NAMALWA (cell line): ENCODE data around the gene CHRNG.

Experiments used
- DNase-seq: peaks from one replicate; pipeline ENCODE4 v3.0.0-alpha.2; 2015; ENCODE audit warnings: low spot score

CHRNG gene

GRCh38 chr2:232506709-232507108, 32.8 kb upstream of the CHRNG start:
- DNase-seq, result no peak

DNA sequence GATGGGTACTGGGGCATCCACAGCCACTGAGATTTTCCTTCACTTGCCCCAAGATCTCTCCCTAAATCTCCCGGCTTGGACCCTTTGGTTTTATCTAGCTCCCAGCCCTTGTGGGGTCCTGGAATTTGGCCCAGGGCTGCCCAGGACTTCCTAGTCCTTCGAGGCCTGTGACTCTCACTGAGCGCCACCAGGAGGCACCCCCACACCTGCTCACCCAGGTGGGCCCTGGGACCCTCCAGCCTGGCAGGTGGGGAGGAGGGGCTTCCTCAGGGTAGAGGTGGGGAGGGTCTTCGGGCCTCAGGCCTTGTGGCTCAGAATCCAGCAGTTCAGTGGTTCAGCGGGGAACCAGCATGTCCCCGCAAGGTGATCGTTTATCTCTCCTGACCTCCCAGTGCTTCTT, 31.2 kb upstream of the CHRNG start:
- no peak for DNase-seq

DNA sequence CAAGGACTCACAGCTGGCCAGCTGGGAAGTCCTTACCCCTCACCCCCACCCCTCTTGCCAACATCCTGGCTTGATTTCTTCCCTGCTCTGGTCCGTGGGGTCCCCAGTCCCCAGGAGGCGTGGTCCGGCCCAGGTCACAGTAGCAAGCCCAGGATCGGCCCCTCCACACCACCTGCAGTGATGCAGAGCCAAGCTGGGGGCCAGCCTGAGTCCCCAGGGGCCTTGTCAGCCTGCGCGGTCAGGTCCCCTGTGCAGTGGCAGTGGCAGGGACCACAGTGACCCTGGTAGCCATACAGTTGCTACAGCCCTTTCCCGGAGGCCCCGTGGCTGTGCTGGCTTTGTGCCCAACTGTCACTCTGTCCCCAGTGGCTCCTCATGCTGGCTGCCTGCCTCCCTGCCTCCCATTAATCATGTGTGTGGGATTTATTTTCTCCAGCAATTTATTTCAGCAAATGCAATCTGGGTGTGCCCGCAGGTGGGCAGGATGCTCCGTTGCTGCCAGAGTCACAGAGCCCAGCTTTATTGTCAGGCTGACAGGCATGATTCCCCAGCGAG, 28.1 kb upstream of the CHRNG start:
- no peak for DNase-seq

DNA sequence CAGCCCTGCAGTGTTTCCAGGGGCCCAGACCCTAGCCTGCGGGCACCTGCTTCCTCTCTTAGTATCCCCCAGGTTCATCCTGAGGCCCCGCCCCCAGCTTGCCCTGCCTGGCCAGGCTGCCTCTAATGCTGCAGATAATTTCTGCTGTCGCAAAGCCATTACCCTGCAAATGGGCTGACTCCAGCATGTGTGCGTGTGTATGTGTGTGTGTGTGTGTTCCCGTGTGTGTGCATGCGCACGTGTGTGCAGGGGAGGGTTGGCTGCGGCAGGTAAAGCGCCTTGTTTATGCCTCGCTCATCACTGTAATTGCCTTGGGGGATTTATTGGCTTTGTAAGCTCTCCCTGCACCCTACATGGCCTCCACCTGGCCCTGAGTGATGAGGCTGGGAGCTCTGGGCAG, 26.9 kb upstream of the CHRNG start:
- DNase-seq, result no peak

- DNase-seq, result no peak
These were observed 26.1 kb upstream of the CHRNG start for GRCh38 chr2:232513353-232513752.

DNA sequence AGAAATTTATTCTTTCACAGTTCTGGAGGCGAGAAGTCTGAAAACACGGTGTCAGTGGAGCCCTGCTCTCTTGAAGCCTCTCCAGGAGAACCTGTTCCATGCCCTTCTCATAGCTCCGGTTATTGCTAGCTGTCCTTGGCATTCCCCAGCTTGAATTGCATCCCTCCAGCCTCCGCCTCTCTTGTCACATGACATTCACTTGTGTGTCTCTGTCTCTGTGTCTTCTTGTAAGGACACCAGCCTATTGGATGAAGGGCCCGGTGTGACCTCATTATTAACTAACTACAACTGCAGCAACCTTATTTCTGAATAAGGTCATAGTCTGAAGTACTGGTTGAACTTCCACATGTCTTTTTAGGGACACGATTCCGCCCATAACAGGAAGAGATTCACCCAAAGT, 23.9 kb upstream of the CHRNG start:
- no peak for DNase-seq

DNA sequence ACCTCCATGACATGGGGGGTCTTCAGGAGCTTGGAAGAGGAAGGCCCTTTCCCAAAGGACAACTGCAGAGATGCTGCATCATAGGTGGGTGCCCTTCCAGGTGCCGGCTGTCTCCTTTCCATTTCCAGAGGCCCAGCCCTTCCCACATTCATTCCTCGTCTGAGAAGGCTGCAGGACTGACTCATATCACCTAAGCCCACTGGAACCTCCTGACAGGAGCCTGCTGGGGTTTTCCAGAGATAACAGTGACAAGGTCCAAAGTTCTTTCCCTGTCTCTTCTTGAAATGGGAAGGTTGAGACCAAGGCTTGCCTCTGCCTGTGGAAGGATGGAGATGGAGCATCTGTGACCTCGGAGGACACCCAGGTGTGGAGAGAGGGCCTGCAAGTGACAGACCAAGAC, 22.9 kb upstream of the CHRNG start:
- DNase-seq, result no peak

GRCh38 chr2:232518844-232519243, 20.6 kb upstream of the CHRNG start:
- no peak for DNase-seq

GRCh38 chr2:232519581-232520438, 19.7 kb upstream of the CHRNG start, which contains the start of gene PRSS56:
TSS of gene PRSS56 (plus strand) at chr2:232520388. CDS start at chr2:232520599, 211 bp downstream.
- no peak for DNase-seq

DNA sequence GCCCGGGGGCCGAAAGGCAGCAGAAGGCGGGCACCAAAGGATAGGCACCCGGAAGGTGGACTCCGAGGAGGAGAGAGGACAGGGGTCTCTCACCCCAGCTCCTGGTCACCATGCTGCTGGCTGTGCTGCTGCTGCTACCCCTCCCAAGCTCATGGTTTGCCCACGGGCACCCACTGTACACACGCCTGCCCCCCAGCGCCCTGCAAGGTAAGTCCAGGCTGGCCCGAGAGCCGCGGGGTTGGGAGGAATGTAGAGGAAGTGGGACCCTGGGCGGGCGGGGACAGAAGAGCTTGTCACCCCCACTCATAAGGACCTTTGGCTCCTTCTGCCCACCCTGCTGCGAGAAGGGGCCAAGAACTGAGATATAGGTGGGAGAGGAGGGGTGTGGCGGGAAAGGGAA, 19.0 kb upstream of the CHRNG start:
- no peak for DNase-seq

DNA sequence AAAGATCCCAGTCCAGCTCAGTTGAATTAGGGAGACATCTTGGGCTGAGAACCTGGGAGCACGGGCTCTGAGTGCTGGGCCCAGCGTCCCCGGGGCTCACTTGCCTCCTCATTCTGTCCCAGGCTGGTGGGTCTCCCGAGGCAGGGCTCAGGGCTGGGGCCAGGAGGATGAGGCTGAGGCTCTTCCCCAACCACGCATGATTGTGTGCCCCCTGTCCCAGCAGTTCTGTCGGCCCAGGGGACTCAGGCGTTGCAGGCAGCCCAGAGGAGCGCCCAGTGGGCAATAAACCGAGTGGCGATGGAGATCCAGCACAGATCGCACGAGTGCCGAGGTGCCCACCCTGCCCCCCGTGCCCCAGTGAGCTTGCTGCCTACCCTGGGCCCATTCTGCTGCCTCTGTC, 18.4 kb upstream of the CHRNG start:
- DNase-seq, result no peak

GRCh38 chr2:232521959-232522622, 17.4 kb upstream of the CHRNG start:
- peak; percentile 55 for DNase-seq

GRCh38 chr2:232522623-232523401, 16.7 kb upstream of the CHRNG start:
- DNase-seq, result no peak

DNA sequence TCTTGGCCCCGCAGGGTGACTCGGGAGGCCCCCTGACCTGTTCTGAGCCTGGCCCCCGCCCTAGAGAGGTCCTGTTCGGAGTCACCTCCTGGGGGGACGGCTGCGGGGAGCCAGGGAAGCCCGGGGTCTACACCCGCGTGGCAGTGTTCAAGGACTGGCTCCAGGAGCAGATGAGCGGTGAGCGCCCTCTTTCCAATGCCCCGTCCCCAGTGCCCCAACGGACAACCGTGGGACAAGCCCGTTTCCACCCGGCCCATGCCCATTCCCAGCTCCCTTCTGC, 16.1 kb upstream of the CHRNG start:
- DNase-seq, result no peak

GRCh38 chr2:232523682-232524597, 15.6 kb upstream of the CHRNG start:
- DNase-seq, result peak; percentile 70

DNA sequence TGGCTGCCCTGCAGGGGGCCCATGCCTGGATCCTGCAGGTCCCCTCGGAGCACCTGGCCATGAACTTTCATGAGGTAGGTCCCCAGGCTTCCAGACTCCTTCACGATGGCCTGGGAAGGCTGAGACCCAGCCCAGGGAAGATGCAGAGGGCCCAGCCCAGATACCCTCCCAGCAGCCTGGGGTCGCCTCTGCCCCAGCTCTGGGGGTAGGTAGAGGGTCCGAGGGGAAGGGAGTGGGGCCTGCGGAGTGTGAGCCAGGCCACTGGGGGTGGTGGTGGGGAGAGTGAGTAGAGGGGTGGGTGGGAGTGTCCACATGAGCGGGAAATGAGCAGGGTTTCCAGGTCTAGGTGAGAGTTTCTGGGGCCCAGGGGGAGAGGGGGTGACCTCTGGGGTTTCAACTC, 14.7 kb upstream of the CHRNG start:
- no peak for DNase-seq

GRCh38 chr2:232525199-232525598, 14.3 kb upstream of the CHRNG start:
- no peak for DNase-seq

- no peak for DNase-seq
These were observed 13.6 kb upstream of the CHRNG start, which contains the start of gene CHRND for GRCh38 chr2:232525791-232526371. TSS of gene CHRND (plus strand) at chr2:232526160. CDS start at chr2:232526216, 56 bp downstream.

GRCh38 chr2:232526372-232526941, 13.0 kb upstream of the CHRNG start:
- DNase-seq, result no peak

DNA sequence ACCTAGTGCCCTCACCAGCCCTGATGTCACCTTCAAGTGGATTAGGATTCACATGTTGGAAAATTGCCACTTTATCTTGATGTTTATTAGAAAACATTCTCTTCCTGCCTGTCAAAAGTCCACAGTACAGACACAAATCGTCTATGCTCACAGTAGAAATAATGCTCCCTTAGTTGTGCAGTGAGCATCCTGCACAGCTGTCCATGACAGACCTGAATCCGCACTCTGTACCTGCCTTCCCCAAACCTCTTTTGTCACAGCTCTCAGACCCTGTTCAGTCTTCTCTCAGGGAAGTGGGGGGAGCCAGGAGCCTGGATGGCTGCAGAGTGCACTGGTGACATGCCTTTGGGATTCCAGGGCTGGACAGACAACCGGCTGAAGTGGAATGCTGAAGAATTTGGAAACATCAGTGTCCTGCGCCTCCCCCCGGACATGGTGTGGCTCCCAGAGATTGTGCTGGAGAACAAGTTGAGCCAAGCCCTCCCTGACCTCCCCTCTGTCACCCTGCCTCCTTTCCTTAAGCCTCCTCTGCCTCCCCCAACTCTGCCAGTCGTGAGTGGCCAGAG, 11.5 kb upstream of the CHRNG start:
- DNase-seq, result no peak
